ENCODE measurements around the gene ADCY9. TPM values are rescaled to one million over a fixed set of nuclear protein-coding genes. Genes with fewer than 3 reads are reported as not detected.

The ADCY9 gene
- total RNA-seq, 2 donors from 2014 or later, result 1.2 to 3.3 TPM

GRCh38 chr16:4114257-4115208 is 1.7 kb downstream of the ADCY9 start:
- peak overlapping the region; percentile 56 for H3K4me3 Mint-ChIP-seq
- H3K4me3 ChIP-seq (ENCODE audit: low read length), result peak overlapping the region; percentile 74
- no peak overlapping the region for H3K9ac ChIP-seq (ENCODE audit: extremely low read depth, low read length, poor library complexity, severe bottlenecking)
- no peak for DNase-seq
- H3K9me3 ChIP-seq (ENCODE audit: control insufficient read depth, low read length), result no peaks in the 10 kb centered on the region
- 92 to 96% methylated on average over 40 to 47 of the region's 47 CpGs for WGBS, 2 experiments (ENCODE audit: insufficient coverage in 1 of 2, insufficient read length in 1 of 2)
- peaks cover 63% of the 10 kb centered on the region for H3K27me3 Mint-ChIP-seq (ENCODE audit: insufficient read depth)
- no peaks in the 10 kb centered on the region for H3K9me3 Mint-ChIP-seq
- peaks cover 6% of the 10 kb centered on the region for H3K4me1 Mint-ChIP-seq
- peaks cover 49% of the 10 kb centered on the region for H3K27me3 ChIP-seq (ENCODE audit: control insufficient read depth, insufficient read depth, low read length, poor library complexity, severe bottlenecking)
- TF ChIP-seq CTCF (conservative IDR thresholded peaks at IDR 0.05), result no peak
- no peaks in the 10 kb centered on the region for H3K36me3 Mint-ChIP-seq (ENCODE audit: low read depth)
- no peak overlapping the region for H3K27ac ChIP-seq (ENCODE audit: low read depth, low read length)
- no peaks in the 10 kb centered on the region for H3K36me3 ChIP-seq (ENCODE audit: control insufficient read depth, insufficient read depth, low read length)
- no peaks in the 10 kb centered on the region for H3K4me1 ChIP-seq (ENCODE audit: control insufficient read depth, insufficient read depth, low read length)
- no peak overlapping the region for H3K27ac Mint-ChIP-seq

- H3K9ac ChIP-seq (ENCODE audit: extremely low read depth, low read length, poor library complexity, severe bottlenecking), result no peak overlapping the region
- no peak overlapping the region for H3K27ac ChIP-seq (ENCODE audit: low read depth, low read length)
- peaks cover 55% of the 10 kb centered on the region for H3K27me3 Mint-ChIP-seq (ENCODE audit: insufficient read depth)
- 93 to 95% methylated on average over 32 to 34 of the region's 34 CpGs for WGBS, 2 experiments (ENCODE audit: insufficient coverage in 1 of 2, insufficient read length in 1 of 2)
- H3K4me1 ChIP-seq (ENCODE audit: control insufficient read depth, insufficient read depth, low read length), result no peaks in the 10 kb centered on the region
- H3K9me3 ChIP-seq (ENCODE audit: control insufficient read depth, low read length), result no peaks in the 10 kb centered on the region
- H3K4me1 Mint-ChIP-seq, result peaks cover 9% of the 10 kb centered on the region
- H3K9me3 Mint-ChIP-seq, result no peaks in the 10 kb centered on the region
- DNase-seq, result no peak
- no peaks in the 10 kb centered on the region for H3K36me3 ChIP-seq (ENCODE audit: control insufficient read depth, insufficient read depth, low read length)
- peaks cover 49% of the 10 kb centered on the region for H3K27me3 ChIP-seq (ENCODE audit: control insufficient read depth, insufficient read depth, low read length, poor library complexity, severe bottlenecking)
- H3K27ac Mint-ChIP-seq, result no peak overlapping the region
- TF ChIP-seq CTCF (conservative IDR thresholded peaks at IDR 0.05), result no peak
- H3K36me3 Mint-ChIP-seq (ENCODE audit: low read depth), result no peaks in the 10 kb centered on the region
- H3K4me3 ChIP-seq (ENCODE audit: low read length), result no peak overlapping the region
- H3K4me3 Mint-ChIP-seq, result no peak overlapping the region
These were observed 2.6 kb downstream of the ADCY9 start for GRCh38 chr16:4113358-4114256.

All from endodermal cell (in vitro differentiated cells).